Lung (tissue), 12 donors: ENCODE data around the gene CLUH. TPM values are rescaled to one million over a fixed set of nuclear protein-coding genes. Genes with fewer than 3 reads are reported as not detected.

Experiments
- ATAC-seq: fragments of 200-7000 bp; cut with Tn5 transposase; one replicate; pipeline ENCODE4 v1.9.1; 2020; ENCODE audit warnings: moderate number of reproducible peaks; ENCODE audit not compliant: insufficient read depth, low FRiP score
- DNase-seq, 3 donors: peaks; one replicate each; pipeline ENCODE4 v3.0.0-alpha.2; 2013 to 2017
- H3K27ac ChIP-seq, 2 donors: one replicate each; pipeline ENCODE4 v1.5.1; 2013; ENCODE audit warnings: mild to moderate bottlenecking in 2 of 2, moderate library complexity in 2 of 2, control low read depth in 1 of 2, inconsistent platforms in 1 of 2, low read depth in 1 of 2, low read length in 1 of 2
- H3K27me3 ChIP-seq, 3 donors: one replicate each; pipeline ENCODE4 v1.5.1; 2013; ENCODE audit warnings: low read length in 2 of 3; ENCODE audit not compliant: control insufficient read depth in 3 of 3, insufficient read depth in 3 of 3
- H3K36me3 ChIP-seq, 4 donors: one replicate each; pipeline ENCODE4 v1.5.1; 2013; ENCODE audit warnings: low read length in 4 of 4, mild to moderate bottlenecking in 1 of 4, moderate library complexity in 1 of 4; ENCODE audit not compliant: control insufficient read depth in 4 of 4, insufficient read depth in 4 of 4
- H3K4me1 ChIP-seq, 5 donors: one replicate each; pipeline ENCODE4 v1.5.1; 2013; ENCODE audit warnings: low read length in 5 of 5, mild to moderate bottlenecking in 2 of 5, moderate library complexity in 1 of 5; ENCODE audit not compliant: control insufficient read depth in 5 of 5, insufficient read depth in 5 of 5
- H3K4me3 ChIP-seq: one replicate; pipeline ENCODE4 v1.5.1; 2013; ENCODE audit warnings: mild to moderate bottlenecking, control low read depth, moderate library complexity
- H3K9ac ChIP-seq, 2 donors: one replicate each; pipeline ENCODE4 v1.5.1; 2013; ENCODE audit warnings: low read length in 2 of 2, control low read depth in 1 of 2; ENCODE audit not compliant: insufficient read depth in 1 of 2
- H3K9me3 ChIP-seq, 4 donors: one replicate each; pipeline ENCODE4 v1.5.1; 2013; ENCODE audit warnings: low read length in 3 of 4, mild to moderate bottlenecking in 1 of 4, moderate library complexity in 1 of 4; ENCODE audit not compliant: control insufficient read depth in 4 of 4, insufficient read depth in 3 of 4
- WGBS, 2 donors: extraction: QIAGEN DNeasy Blood & Tissue Kit; methylation state at CpG; one replicate each; pipeline ENCODE4 v1.1.7; 2013; 5-methylcytosine and 5-hydroxymethylcytosine counted together
- polyA plus RNA-seq, 2 donors: library from polyadenylated mRNA; stranded (reverse); fragments of 200-250 nt; gene quantifications; one replicate each; pipeline ENCODE4 v1.2.1, GENCODE V29; 2013
- total RNA-seq, 2 donors: library from RNA; depleted of rRNA in 1 of 2; stranded (reverse); fragments of >200 nt in 1 of 2; gene quantifications; one replicate each; pipeline ENCODE4 v1.2.1, GENCODE V29; 2014 to 2021
- TF ChIP-seq, protein P1 (sequence below): IDR thresholded peaks from 2 replicates; pipeline ENCODE4 v1.5.1; 2012; ENCODE audit warnings: mild to moderate bottlenecking; ENCODE audit errors: control extremely low read depth, extremely low read depth
- donor health status: control.
- donor health status: control.
- donor health status: Bipolar disorder and iron deficiency.
- donor health status: healthy.
- donor health status: DM: yes; HTN: yes; CAD: no.

CLUH gene
- total and polyA plus RNA-seq, 4 donors: 29.7 to 80.5 (median 42.1) TPM

DNA sequence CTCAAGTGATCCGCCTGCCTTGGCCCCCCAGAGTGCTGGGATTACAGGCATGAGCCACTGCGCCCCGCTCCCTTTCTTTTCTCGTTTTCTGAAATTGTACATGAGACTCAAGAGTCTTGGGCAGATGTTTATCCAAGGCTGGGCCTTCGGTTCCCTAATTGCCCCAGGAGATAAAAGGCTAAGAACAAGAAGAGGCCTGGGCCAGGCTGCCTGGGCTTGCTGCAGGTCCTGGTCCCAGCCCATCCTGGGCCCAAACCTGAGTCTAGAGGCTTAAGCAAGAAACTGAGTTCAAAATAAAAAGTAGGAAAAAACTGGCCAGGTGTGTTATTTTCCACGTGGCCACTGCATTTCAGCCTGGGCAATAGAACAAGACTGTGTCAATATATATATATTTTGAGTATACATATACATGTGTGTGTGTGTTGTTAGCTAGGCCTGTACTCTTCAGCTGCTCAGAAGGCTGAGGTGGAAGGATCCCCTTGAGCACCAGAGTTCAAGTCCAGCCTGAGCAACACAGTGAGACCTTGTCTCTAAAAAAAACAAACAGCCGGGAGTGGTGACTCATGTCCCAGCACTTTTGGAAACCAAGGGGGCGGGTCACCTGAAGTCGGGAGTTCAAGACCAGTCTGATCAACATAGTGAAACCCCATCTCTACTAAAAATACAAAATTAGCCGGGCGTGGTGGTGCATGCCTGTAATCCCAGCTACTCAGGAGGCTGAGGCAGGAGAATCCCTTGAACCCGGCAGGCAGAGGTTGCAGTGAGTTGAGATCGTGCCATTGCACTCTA lies 6.8 kb upstream of the CLUH start:
- ATAC-seq: no peak
- WGBS, 2 donors: 80 to 85% methylated on average over 13 of the region's 13 CpGs

DNA sequence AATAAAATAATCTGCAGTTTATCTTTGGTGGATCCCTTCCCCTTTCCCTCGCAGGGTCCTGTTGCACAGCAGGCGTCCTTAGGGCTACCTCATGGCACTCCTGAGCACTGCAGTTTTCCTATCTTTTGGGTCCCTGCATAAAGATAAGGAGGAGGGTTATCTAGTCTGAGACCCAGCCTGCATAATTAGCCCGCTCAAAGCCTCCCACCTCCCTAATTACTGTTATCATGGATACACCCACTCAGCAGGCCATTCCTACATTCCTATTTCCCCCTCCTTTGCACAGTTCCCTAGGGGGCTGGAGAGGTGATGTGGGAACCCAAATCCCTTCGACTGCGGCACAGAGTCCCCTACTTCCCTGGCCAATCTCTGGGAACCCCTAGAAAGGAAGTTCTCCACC lies 5.1 kb upstream of the CLUH start:
- ATAC-seq (no peak), DNase-seq (no peak)
- Histone ChIP-seq H3K4me1 (peaks cover 0 to 10% (median 3%) of the 10 kb centered on the region in 5 donors), H3K4me3 (no peak overlapping the region), H3K27ac (no peak overlapping the region), H3K36me3 (no peaks in the 10 kb centered on the region), H3K27me3 (no peaks in the 10 kb centered on the region), H3K9ac (no peak overlapping the region), H3K9me3 (no peaks in the 10 kb centered on the region)
- TF ChIP-seq, protein P1, sequence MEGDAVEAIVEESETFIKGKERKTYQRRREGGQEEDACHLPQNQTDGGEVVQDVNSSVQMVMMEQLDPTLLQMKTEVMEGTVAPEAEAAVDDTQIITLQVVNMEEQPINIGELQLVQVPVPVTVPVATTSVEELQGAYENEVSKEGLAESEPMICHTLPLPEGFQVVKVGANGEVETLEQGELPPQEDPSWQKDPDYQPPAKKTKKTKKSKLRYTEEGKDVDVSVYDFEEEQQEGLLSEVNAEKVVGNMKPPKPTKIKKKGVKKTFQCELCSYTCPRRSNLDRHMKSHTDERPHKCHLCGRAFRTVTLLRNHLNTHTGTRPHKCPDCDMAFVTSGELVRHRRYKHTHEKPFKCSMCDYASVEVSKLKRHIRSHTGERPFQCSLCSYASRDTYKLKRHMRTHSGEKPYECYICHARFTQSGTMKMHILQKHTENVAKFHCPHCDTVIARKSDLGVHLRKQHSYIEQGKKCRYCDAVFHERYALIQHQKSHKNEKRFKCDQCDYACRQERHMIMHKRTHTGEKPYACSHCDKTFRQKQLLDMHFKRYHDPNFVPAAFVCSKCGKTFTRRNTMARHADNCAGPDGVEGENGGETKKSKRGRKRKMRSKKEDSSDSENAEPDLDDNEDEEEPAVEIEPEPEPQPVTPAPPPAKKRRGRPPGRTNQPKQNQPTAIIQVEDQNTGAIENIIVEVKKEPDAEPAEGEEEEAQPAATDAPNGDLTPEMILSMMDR: no peak
- WGBS, 2 donors: 39 to 69% methylated on average over 5 of the region's 5 CpGs

More for the DNA sequence above, 6.8 kb upstream of the CLUH start:
- TF ChIP-seq, protein P1: no peak
- Histone ChIP-seq H3K9me3 (no peaks in the 10 kb centered on the region), H3K4me1 (no peaks in the 10 kb centered on the region), H3K27me3 (peaks cover 0 to 13% (median 0%) of the 10 kb centered on the region in 3 donors), H3K4me3 (no peak overlapping the region), H3K9ac (no peak overlapping the region), H3K36me3 (no peaks in the 10 kb centered on the region), H3K27ac (no peak overlapping the region)
- DNase-seq: no peak

DNA sequence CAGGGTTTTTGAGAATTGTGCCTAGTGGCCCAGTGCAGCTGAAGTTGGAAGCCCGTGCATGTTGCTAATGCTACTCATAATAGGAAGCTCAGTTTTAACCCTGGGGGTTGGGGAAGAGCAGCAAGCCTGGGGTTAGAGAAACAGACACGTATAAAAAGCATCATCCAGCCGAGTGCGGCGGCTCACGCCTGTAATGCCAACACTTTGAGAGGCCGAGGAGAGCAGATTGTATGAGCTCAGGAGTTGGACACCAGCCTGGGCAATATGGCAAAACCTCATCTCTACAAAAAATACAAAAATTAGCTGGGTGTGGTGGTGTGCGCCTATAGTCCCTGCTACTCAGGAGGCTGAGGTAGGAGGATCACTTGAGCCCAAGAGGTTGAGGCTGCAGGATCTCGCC lies 2.3 kb upstream of the CLUH start:
- Histone ChIP-seq H3K27me3 (no peaks in the 10 kb centered on the region), H3K36me3 (no peaks in the 10 kb centered on the region), H3K9me3 (no peaks in the 10 kb centered on the region), H3K4me1 (peaks cover 0 to 30% (median 16%) of the 10 kb centered on the region in 5 donors), H3K4me3 (no peak overlapping the region), H3K9ac (no peak overlapping the region), H3K27ac (no peak overlapping the region)
- DNase-seq (no peak), ATAC-seq (no peak)
- TF ChIP-seq, protein P1: no peak
- WGBS, 2 donors: 91 to 92% methylated on average over 9 of the region's 9 CpGs
